ENCODE results near the gene DOCK4. TPM values are rescaled to one million over a fixed set of nuclear protein-coding genes. Genes with fewer than 3 reads are reported as not detected.

DOCK4 gene
- total RNA-seq, 1 donor from 2014 or later, result 0.73 TPM

DNA sequence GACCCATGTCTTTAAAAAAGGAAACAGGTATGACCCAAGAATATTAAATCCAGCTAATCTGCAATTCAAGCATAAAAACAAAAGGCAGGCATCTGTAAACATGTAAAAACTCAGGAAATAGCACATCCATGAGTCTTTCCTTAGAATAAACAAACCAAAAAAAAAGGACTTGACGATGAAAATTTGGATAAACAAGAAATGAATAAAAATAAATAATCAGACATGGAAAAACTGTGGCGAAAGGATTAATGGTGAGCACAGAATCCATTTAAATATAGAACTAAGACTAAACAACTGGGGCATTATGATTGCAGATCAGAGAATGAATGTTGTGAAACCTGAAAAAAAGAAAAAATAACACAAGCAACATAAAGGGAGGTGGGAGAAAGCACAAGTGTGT, 170.1 kb downstream of the DOCK4 start:
- intact Hi-C loops (cut with micrococcal nuclease), result no loop called here
- no peaks in the 10 kb centered on the region for H3K9me3 Mint-ChIP-seq
- no peaks in the 10 kb centered on the region for H3K36me3 Mint-ChIP-seq (ENCODE audit: low read depth)
- no peak overlapping the region for H3K27ac Mint-ChIP-seq
- TF ChIP-seq, protein P1, sequence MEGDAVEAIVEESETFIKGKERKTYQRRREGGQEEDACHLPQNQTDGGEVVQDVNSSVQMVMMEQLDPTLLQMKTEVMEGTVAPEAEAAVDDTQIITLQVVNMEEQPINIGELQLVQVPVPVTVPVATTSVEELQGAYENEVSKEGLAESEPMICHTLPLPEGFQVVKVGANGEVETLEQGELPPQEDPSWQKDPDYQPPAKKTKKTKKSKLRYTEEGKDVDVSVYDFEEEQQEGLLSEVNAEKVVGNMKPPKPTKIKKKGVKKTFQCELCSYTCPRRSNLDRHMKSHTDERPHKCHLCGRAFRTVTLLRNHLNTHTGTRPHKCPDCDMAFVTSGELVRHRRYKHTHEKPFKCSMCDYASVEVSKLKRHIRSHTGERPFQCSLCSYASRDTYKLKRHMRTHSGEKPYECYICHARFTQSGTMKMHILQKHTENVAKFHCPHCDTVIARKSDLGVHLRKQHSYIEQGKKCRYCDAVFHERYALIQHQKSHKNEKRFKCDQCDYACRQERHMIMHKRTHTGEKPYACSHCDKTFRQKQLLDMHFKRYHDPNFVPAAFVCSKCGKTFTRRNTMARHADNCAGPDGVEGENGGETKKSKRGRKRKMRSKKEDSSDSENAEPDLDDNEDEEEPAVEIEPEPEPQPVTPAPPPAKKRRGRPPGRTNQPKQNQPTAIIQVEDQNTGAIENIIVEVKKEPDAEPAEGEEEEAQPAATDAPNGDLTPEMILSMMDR (IDR thresholded peaks at IDR 0.05), result no peak
- no peak overlapping the region for H3K4me3 Mint-ChIP-seq
- H3K27me3 Mint-ChIP-seq, result peaks cover 6% of the 10 kb centered on the region
- ATAC-seq (ENCODE audit: low read depth) (no peak), DNase-seq (no peak)
- no peaks in the 10 kb centered on the region for H3K4me1 Mint-ChIP-seq
- ChIA-PET POLR2A (no interaction called here), CTCF (no interaction called here)

DNA sequence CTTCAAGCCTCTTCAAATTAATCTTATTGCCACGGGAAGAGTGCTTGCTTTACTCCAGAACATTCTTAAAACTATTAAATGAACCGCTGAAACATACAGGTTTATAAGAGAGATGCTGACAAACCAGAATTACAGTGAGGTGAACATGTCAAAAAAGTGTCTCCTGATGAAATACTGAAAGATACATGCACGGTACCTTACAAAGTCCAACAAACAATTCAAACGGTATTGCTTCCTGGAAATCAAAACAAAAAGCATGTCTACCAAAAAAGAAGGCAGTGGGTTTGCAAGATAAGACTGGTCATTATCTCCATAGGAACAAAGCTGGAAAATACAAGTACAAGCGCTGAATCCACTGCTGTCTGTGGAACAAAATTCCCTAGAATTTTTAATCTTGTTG, 174.5 kb downstream of the DOCK4 start:
- H3K9me3 Mint-ChIP-seq, result no peaks in the 10 kb centered on the region
- ChIA-PET CTCF (no interaction called here), POLR2A (no interaction called here)
- ATAC-seq (ENCODE audit: low read depth) (no peak), DNase-seq (no peak)
- no peaks in the 10 kb centered on the region for H3K36me3 Mint-ChIP-seq (ENCODE audit: low read depth)
- no peak overlapping the region for H3K4me3 Mint-ChIP-seq
- H3K27me3 Mint-ChIP-seq, result no peaks in the 10 kb centered on the region
- H3K4me1 Mint-ChIP-seq, result no peaks in the 10 kb centered on the region
- TF ChIP-seq, protein P1 (IDR thresholded peaks at IDR 0.05), result no peak
- intact Hi-C loops (cut with micrococcal nuclease), result no loop called here
- H3K27ac Mint-ChIP-seq, result no peak overlapping the region

DNA sequence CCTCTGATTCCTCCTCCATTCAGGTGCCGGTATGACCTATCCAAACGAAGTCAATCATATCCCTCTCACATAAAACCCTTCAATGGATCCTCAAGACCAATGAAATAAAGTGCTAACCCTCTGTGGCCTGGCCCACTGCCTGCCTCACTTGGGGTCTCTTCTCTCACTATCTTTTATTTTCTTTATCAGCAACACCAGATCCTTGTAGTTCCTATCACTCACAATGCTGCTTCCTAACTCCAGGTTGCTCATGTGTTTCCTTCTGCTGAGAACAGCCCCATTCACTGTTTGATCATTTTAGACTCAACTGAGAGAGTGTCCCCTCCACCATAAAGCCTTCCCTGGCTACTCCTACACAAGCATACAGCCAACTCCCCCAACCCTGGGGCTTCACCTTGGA, 180.6 kb downstream of the DOCK4 start:
- no peaks in the 10 kb centered on the region for H3K4me1 Mint-ChIP-seq
- no peak for ATAC-seq (ENCODE audit: low read depth)
- no peaks in the 10 kb centered on the region for H3K36me3 Mint-ChIP-seq (ENCODE audit: low read depth)
- no peaks in the 10 kb centered on the region for H3K9me3 Mint-ChIP-seq
- ChIA-PET POLR2A (no interaction called here), CTCF (no interaction called here)
- H3K27me3 Mint-ChIP-seq, result peaks cover 5% of the 10 kb centered on the region
- H3K4me3 Mint-ChIP-seq, result no peak overlapping the region
- no peak overlapping the region for H3K27ac Mint-ChIP-seq
- intact Hi-C loops (cut with micrococcal nuclease), result no loop called here
- TF ChIP-seq, protein P1 (IDR thresholded peaks at IDR 0.05), result no peak
- no peak for DNase-seq

DNA sequence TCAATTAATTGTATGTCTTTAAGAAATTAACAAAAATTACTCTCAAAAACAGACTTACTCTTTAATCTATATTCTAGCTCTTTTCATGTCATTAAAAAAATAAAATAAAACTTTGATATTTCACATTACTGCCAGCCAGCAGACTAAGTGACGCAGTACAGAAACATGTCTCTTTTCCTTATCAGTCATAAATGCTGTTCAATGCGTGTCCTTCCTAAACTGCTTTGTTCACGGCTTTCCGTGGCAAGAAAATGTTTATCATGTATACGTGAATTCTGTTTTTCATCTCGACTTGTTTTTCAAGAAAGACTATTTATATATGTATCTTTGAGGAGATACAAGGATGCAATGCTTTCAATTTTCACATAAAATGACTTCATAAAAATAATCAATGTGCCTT, 182.4 kb downstream of the DOCK4 start:
- Mint-ChIP-seq H3K4me3 (no peak overlapping the region), H3K9me3 (no peaks in the 10 kb centered on the region), H3K4me1 (no peaks in the 10 kb centered on the region), H3K36me3 (ENCODE audit: low read depth) (no peaks in the 10 kb centered on the region), H3K27me3 (peaks cover 5% of the 10 kb centered on the region), H3K27ac (no peak overlapping the region)
- intact Hi-C loops (cut with micrococcal nuclease), result no loop called here
- DNase-seq, result no peak
- TF ChIP-seq, protein P1 (IDR thresholded peaks at IDR 0.05), result no peak
- ATAC-seq (ENCODE audit: low read depth), result no peak
- POLR2A ChIA-PET, result no interaction called here
- CTCF ChIA-PET, result no interaction called here

DNA sequence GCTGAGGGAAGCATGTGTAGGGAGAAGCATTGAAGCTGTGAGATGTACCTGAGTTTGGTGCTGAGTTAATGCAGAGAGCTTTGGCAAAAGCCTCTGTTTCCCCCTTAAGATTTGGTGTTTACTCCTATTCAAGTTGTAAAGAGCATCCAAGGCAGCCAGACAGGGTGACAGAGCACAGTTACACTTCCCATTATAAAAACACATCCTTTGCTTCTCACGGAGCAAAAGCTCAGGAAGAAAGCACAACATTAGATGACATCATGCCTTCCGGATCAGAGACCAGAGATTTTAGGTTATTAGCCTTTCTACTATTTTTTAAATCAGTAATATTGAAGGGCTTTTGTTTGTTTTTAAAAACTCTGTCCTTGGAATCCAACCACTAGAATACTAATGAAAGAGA, 182.9 kb downstream of the DOCK4 start:
- H3K27me3 Mint-ChIP-seq, result peaks cover 6% of the 10 kb centered on the region
- ATAC-seq (ENCODE audit: low read depth) (no peak), DNase-seq (no peak)
- no peaks in the 10 kb centered on the region for H3K4me1 Mint-ChIP-seq
- ChIA-PET POLR2A (no interaction called here), CTCF (no interaction called here)
- no peaks in the 10 kb centered on the region for H3K9me3 Mint-ChIP-seq
- no peak overlapping the region for H3K27ac Mint-ChIP-seq
- H3K4me3 Mint-ChIP-seq, result no peak overlapping the region
- no peaks in the 10 kb centered on the region for H3K36me3 Mint-ChIP-seq (ENCODE audit: low read depth)
- TF ChIP-seq, protein P1 (IDR thresholded peaks at IDR 0.05), result no peak
- intact Hi-C loops (cut with micrococcal nuclease), result no loop called here
